PFSK-1 (cell line): Measurements from ENCODE around the gene TIMM17B.

ENCODE experiments used
- POLR2AphosphoS5 ChIP-seq: IDR thresholded peaks from 2 replicates; pipeline ENCODE4 v1.6.1; 2012; ENCODE audit warnings: low read depth, mild to moderate bottlenecking, control low read depth, low read length, moderate library complexity
- TAF1 ChIP-seq: IDR thresholded peaks from 2 replicates; pipeline ENCODE4 v1.6.1; 2012; ENCODE audit warnings: low read length, control low read depth, borderline replicate concordance; ENCODE audit not compliant: insufficient read depth

- TF ChIP-seq POLR2AphosphoS5 (no peak), TAF1 (no peak)
These were observed 26.7 kb upstream of the TIMM17B start for GRCh38 chrX:48924270-48924669.
